Endometrial microvascular endothelial cells (primary cell): ENCODE measurements around the gene WNT7B. TPM values are rescaled to one million over a fixed set of nuclear protein-coding genes. Genes with fewer than 3 reads are reported as not detected.

ENCODE experiments used
- in situ Hi-C: cut with HindIII; loops from 2 replicates; pipeline ENCODE4 v1.10.0; 2017; ENCODE audit warnings: low sequenced_read_pairs, low pct_unique_long_range_greater_than_20kb; ENCODE audit errors: inconsistent ontology term
- total RNA-seq: library from RNA; depleted of rRNA; stranded (reverse); fragments of >200 nt; gene quantifications from one replicate; pipeline ENCODE4 v1.2.3, GENCODE V29; 2015; ENCODE audit errors: inconsistent ontology term

Gene WNT7B
- total RNA-seq, 1 donor from 2014 or later: 0.19 TPM

GRCh38 chr22:45963821-45964220 lies 13.1 kb downstream of the WNT7B start:
- in situ Hi-C loops: no loop called here

- in situ Hi-C loops: no loop called here
These were observed 14.1 kb downstream of the WNT7B start for GRCh38 chr22:45962756-45963324.

GRCh38 chr22:45962434-45962718 lies 14.6 kb downstream of the WNT7B start:
- in situ Hi-C loops: no loop called here

GRCh38 chr22:45961679-45962433 lies 15.1 kb downstream of the WNT7B start:
- in situ Hi-C loops: no loop called here

- in situ Hi-C loops: no loop called here
These were observed 16.2 kb downstream of the WNT7B start for GRCh38 chr22:45960477-45961386.

- in situ Hi-C loops: no loop called here
These were observed 17.1 kb downstream of the WNT7B start for GRCh38 chr22:45959719-45960476.

GRCh38 chr22:45958971-45959370 lies 18.0 kb downstream of the WNT7B start:
- in situ Hi-C loops: no loop called here

- in situ Hi-C loops: no loop called here
These were observed 19.1 kb downstream of the WNT7B start for GRCh38 chr22:45957826-45958225.

- in situ Hi-C loops: no loop called here
These were observed 23.8 kb downstream of the WNT7B start for GRCh38 chr22:45953178-45953577.

GRCh38 chr22:45952553-45952952 lies 24.4 kb downstream of the WNT7B start:
- in situ Hi-C loops: no loop called here

GRCh38 chr22:45952151-45952550 lies 24.8 kb downstream of the WNT7B start:
- in situ Hi-C loops: no loop called here

GRCh38 chr22:45949891-45950290 lies 27.1 kb downstream of the WNT7B start:
- in situ Hi-C loops: no loop called here

- in situ Hi-C loops: no loop called here
These were observed 27.6 kb downstream of the WNT7B start for GRCh38 chr22:45949258-45949870.

GRCh38 chr22:45948081-45948648 lies 28.8 kb downstream of the WNT7B start:
- in situ Hi-C loops: no loop called here

- in situ Hi-C loops: no loop called here
These were observed 30.0 kb downstream of the WNT7B start for GRCh38 chr22:45946805-45947600.

GRCh38 chr22:45945621-45946106 lies 31.3 kb downstream of the WNT7B start:
- in situ Hi-C loops: no loop called here

- in situ Hi-C loops: no loop called here
These were observed 34.0 kb downstream of the WNT7B start for GRCh38 chr22:45942787-45943493.
